CD4-positive, alpha-beta T cell (primary cell): ENCODE data around the gene ITGA7. TPM values are rescaled to one million over a fixed set of nuclear protein-coding genes. Genes with fewer than 3 reads are reported as not detected.
A peak's percentile ranks its signal among the peaks of the same experiment; 100 is the strongest.

Experiments used
- ATAC-seq: fragments of 200-7000 bp; cut with Tn5 transposase; one replicate; pipeline ENCODE4 v1.10.0; 2022; ENCODE audit warnings: mild to moderate bottlenecking; ENCODE audit not compliant: poor library complexity
- CTCF ChIA-PET: fragments of 350-600 bp; sonication (Branson Sonifier 250); formaldehyde crosslinking; loops from one replicate; lab custom pipeline; 2021; ENCODE audit warnings: antibody characterized with exemption, inconsistent platforms; lab: Charles Lee
- POLR2A ChIA-PET: fragments of 350-600 bp; sonication (Branson Sonifier 250); formaldehyde crosslinking; loops from one replicate; lab custom pipeline; 2021; ENCODE audit warnings: antibody characterized with exemption, inconsistent platforms; lab: Charles Lee
- DNase-seq, 14 experiments: peaks; one replicate each; pipeline ENCODE4 v3.0.0-alpha.2; 2013 to 2020; ENCODE audit warnings: mixed read lengths in 2 of 14
- H3K27ac ChIP-seq, 2 donors: one replicate each; pipeline versions ENCODE4 v1.5.1 to v1.7.0; 2013; ENCODE audit warnings: low read length in 2 of 2, low read depth in 1 of 2, mild to moderate bottlenecking in 1 of 2
- H3K27me3 ChIP-seq, 2 experiments: 1 replicate in 1 of 2; 2 replicates in 1 of 2; pipeline versions ENCODE4 v1.6.1 to v1.7.0; 2013; ENCODE audit warnings: low read length in 2 of 2, control low read depth in 1 of 2, mild to moderate bottlenecking in 1 of 2, moderate library complexity in 1 of 2; ENCODE audit not compliant: insufficient read depth in 2 of 2, control insufficient read depth in 1 of 2
- H3K36me3 ChIP-seq: one replicate; pipeline ENCODE4 v1.6.1; 2013; ENCODE audit warnings: low read length, control low read depth; ENCODE audit not compliant: insufficient read depth
- H3K4me1 ChIP-seq: one replicate; pipeline ENCODE4 v1.6.1; 2013; ENCODE audit warnings: low read length, control low read depth; ENCODE audit not compliant: insufficient read depth
- H3K4me3 ChIP-seq: one replicate; pipeline ENCODE4 v1.5.1; 2013; ENCODE audit warnings: mild to moderate bottlenecking, low read length, moderate library complexity
- H3K9me3 ChIP-seq, 2 experiments: 1 replicate in 1 of 2; 2 replicates in 1 of 2; pipeline versions ENCODE4 v1.6.1 to v1.7.0; 2013; ENCODE audit warnings: low read length in 2 of 2, mild to moderate bottlenecking in 2 of 2, control low read depth in 1 of 2, moderate library complexity in 1 of 2; ENCODE audit not compliant: control insufficient read depth in 1 of 2, insufficient read depth in 1 of 2
- H3K27ac Mint-ChIP-seq: one replicate; pipeline ENCODE4 v1.8.0; 2020; ENCODE audit warnings: mixed read lengths
- H3K27me3 Mint-ChIP-seq: one replicate; pipeline ENCODE4 v1.8.0; 2021; ENCODE audit warnings: mixed read lengths
- H3K36me3 Mint-ChIP-seq: one replicate; pipeline ENCODE4 v1.8.0; 2021; ENCODE audit warnings: low read depth, mixed read lengths
- H3K4me1 Mint-ChIP-seq: one replicate; pipeline ENCODE4 v1.8.0; 2021; ENCODE audit warnings: low read depth, mixed read lengths
- H3K4me3 Mint-ChIP-seq: one replicate; pipeline ENCODE4 v1.8.0; 2020; ENCODE audit warnings: mild to moderate bottlenecking, mixed read lengths
- H3K9me3 Mint-ChIP-seq: one replicate; pipeline ENCODE4 v1.8.0; 2020; ENCODE audit warnings: mixed read lengths
- CTCF ChIP-seq: fragments of 200-600 bp; IDR thresholded peaks from one replicate; pipeline ENCODE4 v1.8.0; 2022; ENCODE audit warnings: antibody characterized with exemption, mild to moderate bottlenecking
- intact Hi-C, 2 experiments: fragments of 100-400 bp; cut with DNase I in 1 of 2; cut with micrococcal nuclease in 1 of 2; formaldehyde crosslinking; loops; one replicate each; pipeline versions ENCODE4 v1.15.1 to v1.9.0; 2023 to 2025; cut with DNase I, micrococcal nuclease
- polyA plus RNA-seq, 2 donors: library from polyadenylated mRNA; unstranded; fragments of 120-200 nt; gene quantifications; one replicate each; pipeline ENCODE4 v1.2.1, GENCODE V29; 2013
- total RNA-seq, 174 experiments: library from RNA in 2 of 174; stranded (reverse) in 2 of 174; gene quantifications; one replicate each; pipeline ENCODE4 v1.2.3 and lab custom pipeline; 2021 to 2026

ITGA7 gene
- total RNA-seq (1 to 10 TPM; 1.2 to 1.6 TPM), total RNA-seq (lab: John Stamatoyannopoulos, UW) (0.06 to 5.4 (median 1.5) reads per million in 172 experiments)
- 1.5 TPM for polyA plus RNA-seq (2013, experiment 1 of 2)
- polyA plus RNA-seq (2013, experiment 2 of 2) = 8.1 TPM

GRCh38 chr12:55707841-55708694 is at the start of gene ITGA7:
TSS of gene ITGA7 (minus strand) at chr12:55707904. CDS start at chr12:55707682, 222 bp downstream.
- Mint-ChIP-seq H3K4me1 (peaks cover 21% of the 10 kb centered on the region), H3K36me3 (no peaks in the 10 kb centered on the region), H3K27ac (no peak within 1 kb of the TSS), H3K27me3 (peaks cover 39% of the 10 kb centered on the region), H3K4me3 (peak within 1 kb of the TSS; percentile 85), H3K9me3 (no peaks in the 10 kb centered on the region)
- DNase-seq (peak; percentile 17 to 81 (median 54)), ATAC-seq (peak; percentile 73)
- ChIA-PET CTCF (interaction anchor here (1.1 kb wide), 1 partner anchor 29 kb away, joined by 3 read pairs; no protein-coding TSS in a partner anchor), POLR2A (interaction anchor here (1.2 kb wide), 1 partner anchor 8 kb away, joined by 6 read pairs; the partner anchor contains the start of gene BLOC1S1)
- H3K27me3 ChIP-seq = peaks cover 7 to 21% of the 10 kb centered on the region in 2 experiments
- H3K27ac ChIP-seq = no peak within 1 kb of the TSS
- intact Hi-C loops = no loop called here
- H3K4me1 ChIP-seq = peaks cover 18% of the 10 kb centered on the region
- no peaks in the 10 kb centered on the region for H3K36me3 ChIP-seq
- no peaks in the 10 kb centered on the region for H3K9me3 ChIP-seq
- TF ChIP-seq CTCF = no peak
- peak within 1 kb of the TSS; percentile 53 for H3K4me3 ChIP-seq

- Histone ChIP-seq H3K27me3 (no peaks in the 10 kb centered on the region), H3K9me3 (no peaks in the 10 kb centered on the region), H3K36me3 (peaks cover 91% of the 10 kb centered on the region), H3K4me3 (no peak overlapping the region), H3K4me1 (no peaks in the 10 kb centered on the region), H3K27ac (no peak overlapping the region)
- no peaks in the 10 kb centered on the region for H3K9me3 Mint-ChIP-seq
- no peaks in the 10 kb centered on the region for H3K4me1 Mint-ChIP-seq
- peak overlapping the region; percentile 21 for H3K27ac Mint-ChIP-seq
- H3K27me3 Mint-ChIP-seq = no peaks in the 10 kb centered on the region
- no peak for DNase-seq
- no peak overlapping the region for H3K4me3 Mint-ChIP-seq
- no peak for TF ChIP-seq CTCF
- POLR2A ChIA-PET = interaction anchor here (1.4 kb wide), 1 partner anchor 12 kb away, joined by 4 read pairs; no protein-coding TSS in a partner anchor
- no peak for ATAC-seq
- intact Hi-C loops = no loop called here
- H3K36me3 Mint-ChIP-seq = peaks cover 88% of the 10 kb centered on the region
- CTCF ChIA-PET = interaction anchor here (0.6 to 1.6 kb wide), 2 partner anchors 17 to 215 kb away, joined by 3 to 4 read pairs; no protein-coding TSS in a partner anchor
Observed at GRCh38 chr12:55755246-55755645, 47.5 kb upstream of the ITGA7 start.

DNA sequence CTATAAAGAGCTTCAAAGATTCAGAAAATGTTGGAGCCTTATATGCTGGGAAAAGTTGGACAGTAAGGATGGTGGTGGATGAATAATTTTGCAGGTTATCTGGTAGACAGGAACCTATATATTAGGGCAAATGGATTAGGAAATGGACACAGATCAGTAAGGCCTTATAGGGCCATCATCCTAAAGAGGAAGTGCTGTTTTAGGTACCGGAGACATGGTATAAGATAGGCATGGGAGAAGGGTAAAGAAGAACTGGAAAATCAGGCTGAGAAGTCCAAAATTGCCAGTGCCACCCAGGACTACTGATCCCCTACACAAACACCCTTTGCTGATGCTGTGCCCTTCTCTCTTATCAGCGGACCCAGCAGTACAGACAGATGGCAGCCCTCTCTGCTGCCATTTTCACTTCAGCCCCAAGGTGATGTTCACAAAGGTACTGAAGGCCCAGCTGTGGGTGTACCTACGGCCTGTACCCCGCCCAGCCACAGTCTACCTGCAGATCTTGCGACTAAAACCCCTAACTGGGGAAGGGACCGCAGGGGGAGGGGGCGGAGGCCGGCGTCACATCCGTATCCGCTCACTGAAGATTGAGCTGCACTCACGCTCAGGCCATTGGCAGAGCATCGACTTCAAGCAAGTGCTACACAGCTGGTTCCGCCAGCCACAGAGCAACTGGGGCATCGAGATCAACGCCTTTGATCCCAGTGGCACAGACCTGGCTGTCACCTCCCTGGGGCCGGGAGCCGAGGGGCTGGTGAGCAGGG is 40.7 kb upstream of the ITGA7 start:
- H3K4me1 Mint-ChIP-seq = peaks cover 36% of the 10 kb centered on the region
- Histone ChIP-seq H3K36me3 (peaks cover 35% of the 10 kb centered on the region), H3K27ac (no peak overlapping the region), H3K27me3 (no peaks in the 10 kb centered on the region), H3K4me1 (peaks cover 23% of the 10 kb centered on the region), H3K4me3 (no peak overlapping the region), H3K9me3 (no peaks in the 10 kb centered on the region)
- H3K36me3 Mint-ChIP-seq = peaks cover 52% of the 10 kb centered on the region
- ChIA-PET CTCF (interaction anchor here (1.2 to 1.6 kb wide), 3 partner anchors 10 to 178 kb away, joined by 3 to 6 read pairs (median 6); no protein-coding TSS in a partner anchor), POLR2A (interaction anchor here (1.1 to 2.2 kb wide), 4 partner anchors 9 to 796 kb away, joined by 3 to 11 read pairs (median 6); no protein-coding TSS in a partner anchor)
- no peaks in the 10 kb centered on the region for H3K27me3 Mint-ChIP-seq
- DNase-seq (no peak), ATAC-seq (no peak)
- intact Hi-C loops = loop anchor here in 1 of 2 experiments (10.0 kb wide), 1 partner anchor 716 kb away; the partner anchor contains the start of gene SPRYD4
- H3K4me3 Mint-ChIP-seq = no peak overlapping the region
- no peaks in the 10 kb centered on the region for H3K9me3 Mint-ChIP-seq
- peak overlapping the region; percentile 72 for H3K27ac Mint-ChIP-seq
- no peak for TF ChIP-seq CTCF
